HEK293T (cell line): ENCODE measurements around the gene TEC.

Experiments
- CTBP1 ChIP-seq: fragments of 450-650 bp; IDR thresholded peaks from 2 replicates; pipeline ENCODE4 v1.6.1; 2016; ENCODE audit warnings: borderline replicate concordance
- FOXA1 ChIP-seq: fragments of 450-650 bp; IDR thresholded peaks from 2 replicates; pipeline ENCODE4 v1.6.1; 2016; ENCODE audit warnings: mild to moderate bottlenecking
- FOXM1 ChIP-seq: fragments of 450-650 bp; IDR thresholded peaks from 2 replicates; pipeline ENCODE4 v1.6.1; 2017; ENCODE audit warnings: mild to moderate bottlenecking, borderline replicate concordance
- NFRKB ChIP-seq: fragments of 450-650 bp; IDR thresholded peaks from 2 replicates; pipeline ENCODE4 v1.6.1; 2016; ENCODE audit warnings: mild to moderate bottlenecking, moderate library complexity

GRCh38 chr4:48139691-48140090 lies 129.9 kb downstream of the TEC start:
- TF ChIP-seq FOXA1 (no peak), CTBP1 (no peak), FOXM1 (no peak), NFRKB (no peak)
